Gastrocnemius medialis (tissue), 4 donors: ENCODE data around the gene DLG1. TPM values are rescaled to one million over a fixed set of nuclear protein-coding genes. Genes with fewer than 3 reads are reported as not detected.

Experiments
- ATAC-seq, 2 donors: fragments of 150-250 bp; one replicate each; pipeline ENCODE4 v1.9.1; 2016
- DNase-seq, 2 donors: peaks; one replicate each; pipeline ENCODE4 v3.0.0-alpha.2; 2019
- H3K27ac ChIP-seq, 4 donors: fragments of 200-600 bp; sonication (generic); 1 replicate in 1 of 4; 2 replicates in 3 of 4; pipeline ENCODE4 v1.5.1; 2016 to 2018; ENCODE audit warnings: mild to moderate bottlenecking in 2 of 4, moderate library complexity in 1 of 4
- H3K27me3 ChIP-seq, 3 donors: fragments of 200-600 bp; sonication (generic) in 2 of 3; 1 replicate in 1 of 3; 2 replicates in 2 of 3; pipeline versions ENCODE4 v1.5.1 to v1.6.0; 2016 to 2019; ENCODE audit warnings: mild to moderate bottlenecking in 1 of 3, moderate library complexity in 1 of 3
- H3K36me3 ChIP-seq, 2 donors: fragments of 200-600 bp; sonication (generic) in 1 of 2; one replicate each; pipeline ENCODE4 v1.5.1; 2017 to 2018
- H3K4me1 ChIP-seq, 2 donors: fragments of 200-600 bp; sonication (generic) in 1 of 2; one replicate each; pipeline ENCODE4 v1.5.1; 2016 to 2017; ENCODE audit warnings: mild to moderate bottlenecking in 2 of 2
- H3K4me3 ChIP-seq, 4 donors: fragments of 200-600 bp; sonication (generic) in 3 of 4; 1 replicate in 1 of 4; 2 replicates in 3 of 4; pipeline ENCODE4 v1.5.1; 2016 to 2019; ENCODE audit warnings: mild to moderate bottlenecking in 2 of 4
- H3K9me3 ChIP-seq, 3 donors: fragments of 200-600 bp; sonication (generic) in 2 of 3; 1 replicate in 1 of 3; 2 replicates in 2 of 3; pipeline ENCODE4 v1.5.1; 2016 to 2019
- CTCF ChIP-seq, 5 experiments: fragments of 450-650 bp in 3 of 5; fragments of 200-600 bp in 2 of 5; sonication (generic) in 2 of 5; IDR thresholded peaks in 4 of 5; conservative IDR thresholded peaks in 1 of 5; 1 replicate in 4 of 5; 2 replicates in 1 of 5; pipeline ENCODE4 v1.5.1; 2016 to 2019; ENCODE audit warnings: antibody characterized with exemption in 5 of 5, mild to moderate bottlenecking in 3 of 5, moderate library complexity in 3 of 5
- POLR2A ChIP-seq, 2 donors: fragments of 450-650 bp; IDR thresholded peaks; one replicate each; pipeline ENCODE4 v1.6.1; 2017; ENCODE audit warnings: antibody characterized with exemption in 2 of 2, mild to moderate bottlenecking in 2 of 2, moderate library complexity in 2 of 2
- in situ Hi-C, 4 donors: fragments of 200-750 bp; cut with MboI; loops; one replicate each; pipeline versions ENCODE4 v1.15.0 to v1.8.0; 2017; ENCODE audit warnings: low sequenced_read_pairs in 4 of 4
- intact Hi-C: fragments of 100-400 bp; cut with DNase I; formaldehyde crosslinking; loops from one replicate; pipeline ENCODE4 v1.15.1; 2023; ENCODE audit warnings: low total_unique reads
- total RNA-seq, 4 donors: library from RNA; depleted of rRNA; stranded (reverse); fragments of >200 nt; gene quantifications; one replicate each; pipeline versions ENCODE4 v1.1.0 to v1.2.3, GENCODE V29; 2016

Gene DLG1
- total RNA-seq, 4 donors from 2014 or later: 41.4 to 112 (median 61.1) TPM

GRCh38 chr3:197293605-197294237 is 4.7 kb downstream of the DLG1 start:
- H3K4me3 ChIP-seq: no peak overlapping the region
- DNase-seq (no peak), ATAC-seq (no peak)
- H3K27me3 ChIP-seq: no peaks in the 10 kb centered on the region
- peak overlapping the region; percentile 73 to 87 (median 84) for H3K27ac ChIP-seq
- in situ Hi-C loops (no loop called here), intact Hi-C loops (loop anchor here (5.0 kb wide), 1 partner anchor 581 kb away; the partner anchor contains the start of genes CEP19 and PIGX)
- peaks cover 0 to 10% of the 10 kb centered on the region in 2 donors for H3K36me3 ChIP-seq
- H3K9me3 ChIP-seq: no peaks in the 10 kb centered on the region
- peaks cover 51 to 63% of the 10 kb centered on the region in 2 donors for H3K4me1 ChIP-seq
- TF ChIP-seq CTCF (IDR thresholded peaks at IDR 0.05 in 4 of 5, conservative IDR thresholded peaks at IDR 0.05 in 1 of 5) (no peak), POLR2A (IDR thresholded peaks at IDR 0.05) (no peak)

- in situ Hi-C loops: no loop called here
- intact Hi-C loops: loop anchor here (1.0 to 5.0 kb wide), 2 partner anchors 60 to 580 kb away; partner anchors contain the start of genes CEP19 and PIGX
- TF ChIP-seq CTCF (IDR thresholded peaks at IDR 0.05 in 4 of 5, conservative IDR thresholded peaks at IDR 0.05 in 1 of 5) (no peak), POLR2A (IDR thresholded peaks at IDR 0.05) (no peak)
- peaks cover 51 to 62% of the 10 kb centered on the region in 2 donors for H3K4me1 ChIP-seq
- peak overlapping the region; percentile 73 to 87 (median 84) for H3K27ac ChIP-seq
- H3K9me3 ChIP-seq: no peaks in the 10 kb centered on the region
- peaks cover 0 to 11% of the 10 kb centered on the region in 2 donors for H3K36me3 ChIP-seq
- no peak for DNase-seq
- H3K27me3 ChIP-seq: no peaks in the 10 kb centered on the region
- no peak for ATAC-seq
- H3K4me3 ChIP-seq: peak overlapping the region in 1 of 4 donors; percentile 13
Observed at GRCh38 chr3:197292648-197293047, 5.8 kb downstream of the DLG1 start.

- in situ Hi-C loops (no loop called here), intact Hi-C loops (loop anchor here (1.0 to 5.0 kb wide), 2 partner anchors 60 to 580 kb away; partner anchors contain the start of genes CEP19 and PIGX)
- Histone ChIP-seq H3K27me3 (no peaks in the 10 kb centered on the region), H3K27ac (peak overlapping the region; percentile 73 to 87 (median 84)), H3K4me1 (peaks cover 53 to 64% of the 10 kb centered on the region in 2 donors), H3K36me3 (peaks cover 0 to 11% of the 10 kb centered on the region in 2 donors), H3K4me3 (peak overlapping the region in 1 of 4 donors; percentile 2), H3K9me3 (no peaks in the 10 kb centered on the region)
- peak; percentile 54 to 56 for DNase-seq
- peak; percentile 92 for ATAC-seq
- no peak for TF ChIP-seq CTCF (IDR thresholded peaks at IDR 0.05 in 4 of 5, conservative IDR thresholded peaks at IDR 0.05 in 1 of 5)
- TF ChIP-seq POLR2A (IDR thresholded peaks at IDR 0.05): no peak
Observed at GRCh38 chr3:197292083-197292646, 6.2 kb downstream of the DLG1 start.

- peaks cover 0 to 14% of the 10 kb centered on the region in 2 donors for H3K36me3 ChIP-seq
Observed at GRCh38 chr3:197289726-197290125, 8.7 kb downstream of the DLG1 start.

More at GRCh38 chr3:197289726-197290125, 8.7 kb downstream of the DLG1 start:
- Histone ChIP-seq H3K27ac (peak overlapping the region; percentile 73 to 87 (median 84)), H3K9me3 (no peaks in the 10 kb centered on the region), H3K27me3 (no peaks in the 10 kb centered on the region), H3K4me1 (peaks cover 55 to 56% of the 10 kb centered on the region in 2 donors), H3K4me3 (no peak overlapping the region)
- in situ Hi-C loops: no loop called here
- intact Hi-C loops: loop anchor here (5.0 kb wide), 1 partner anchor 577 kb away; the partner anchor contains the start of genes CEP19 and PIGX
- no peak for ATAC-seq
- TF ChIP-seq CTCF (IDR thresholded peaks at IDR 0.05 in 4 of 5, conservative IDR thresholded peaks at IDR 0.05 in 1 of 5) (no peak), POLR2A (IDR thresholded peaks at IDR 0.05) (no peak)
- no peak for DNase-seq
